Globus pallidus (tissue), 1 donor: Measurements from ENCODE around the gene MCTP1.
"Not testable (repeated sequence)": the region's sequence is repeated elsewhere in the genome, so short reads cannot be mapped to it uniquely, and the experiment has no call there.

Experiments used
- DNase-seq: peaks from one replicate; pipeline ENCODE4 v3.0.0-alpha.2; 2015; ENCODE audit warnings: low spot score

MCTP1 gene

GRCh38 chr5:95029569-95030366 is 255.1 kb downstream of the MCTP1 start:
- DNase-seq, result no peak

- no peak for DNase-seq
Observed at GRCh38 chr5:95027775-95028174, 257.1 kb downstream of the MCTP1 start.

- no peak for DNase-seq
Observed at GRCh38 chr5:95027151-95027721, 257.7 kb downstream of the MCTP1 start.

GRCh38 chr5:95026718-95027117 is 258.2 kb downstream of the MCTP1 start:
- DNase-seq, result no peak

- no peak for DNase-seq
Observed at GRCh38 chr5:95022967-95023695, 261.8 kb downstream of the MCTP1 start.

- DNase-seq, result no peak
Observed at GRCh38 chr5:95020345-95020744, 264.5 kb downstream of the MCTP1 start.

- no peak for DNase-seq
Observed at GRCh38 chr5:95018946-95019345, 265.9 kb downstream of the MCTP1 start.

- DNase-seq, result no peak
Observed at GRCh38 chr5:95018511-95018910, 266.4 kb downstream of the MCTP1 start.

GRCh38 chr5:95009812-95010211 is 275.1 kb downstream of the MCTP1 start:
- no peak for DNase-seq

GRCh38 chr5:95007921-95008597 is 276.8 kb downstream of the MCTP1 start:
- no peak for DNase-seq

- DNase-seq, result no peak
Observed at GRCh38 chr5:95005811-95006210, 279.1 kb downstream of the MCTP1 start.

GRCh38 chr5:94998670-94999069 is 286.2 kb downstream of the MCTP1 start:
- DNase-seq, result no peak

- DNase-seq, result not testable (repeated sequence)
Observed at GRCh38 chr5:94994537-94994936, 290.4 kb downstream of the MCTP1 start.

- DNase-seq, result no peak
Observed at GRCh38 chr5:94993491-94993890, 291.4 kb downstream of the MCTP1 start.

- no peak for DNase-seq
Observed at GRCh38 chr5:94992325-94992724, 292.6 kb downstream of the MCTP1 start.

GRCh38 chr5:94983861-94984535 is 300.9 kb downstream of the MCTP1 start:
- no peak for DNase-seq

GRCh38 chr5:94977437-94977836 is 307.5 kb downstream of the MCTP1 start:
- DNase-seq, result no peak

GRCh38 chr5:94976853-94977252 is 308.0 kb downstream of the MCTP1 start:
- DNase-seq, result no peak

GRCh38 chr5:94972268-94972667 is 312.6 kb downstream of the MCTP1 start:
- DNase-seq, result no peak

GRCh38 chr5:94969174-94969573 is 315.7 kb downstream of the MCTP1 start:
- no peak for DNase-seq

- peak; percentile 59 for DNase-seq
Observed at GRCh38 chr5:94968507-94969095, 316.3 kb downstream of the MCTP1 start.

- no peak for DNase-seq
Observed at GRCh38 chr5:94967525-94967924, 317.4 kb downstream of the MCTP1 start.
